HG02943 (cell line): ENCODE data around the gene FCMR.
"Not testable (repeated sequence)": the region's sequence is repeated elsewhere in the genome, so short reads cannot be mapped to it uniquely, and the experiment has no call there.

Experiments
- ATAC-seq: cut with Tn5 transposase; IDR thresholded peaks from one replicate; pipeline ENCODE4 v1.9.1; 2021; ENCODE audit warnings: mild to moderate bottlenecking, low read depth, moderate library complexity; ENCODE audit not compliant: unreplicated experiment

Gene FCMR

GRCh38 chr1:206882555-206882954 is 39.2 kb downstream of the FCMR start:
- ATAC-seq, result no peak

- no peak for ATAC-seq
Measured at GRCh38 chr1:206880314-206880713, 41.4 kb downstream of the FCMR start.

- no peak for ATAC-seq
Measured at GRCh38 chr1:206878456-206878855, 43.3 kb downstream of the FCMR start.

GRCh38 chr1:206875752-206876377 is 45.9 kb downstream of the FCMR start:
- ATAC-seq, result no peak

GRCh38 chr1:206873603-206874188 is 48.0 kb downstream of the FCMR start:
- ATAC-seq, result no peak

- no peak for ATAC-seq
Measured at GRCh38 chr1:206872139-206872538, 49.6 kb downstream of the FCMR start.

GRCh38 chr1:206868264-206868663 is 53.5 kb downstream of the FCMR start:
- ATAC-seq, result no peak

GRCh38 chr1:206867716-206868115 is 54.0 kb downstream of the FCMR start:
- no peak for ATAC-seq

- ATAC-seq, result no peak
Measured at GRCh38 chr1:206867239-206867638, 54.5 kb downstream of the FCMR start.

- ATAC-seq, result no peak
Measured at GRCh38 chr1:206866062-206866461, 55.7 kb downstream of the FCMR start.

- ATAC-seq, result no peak
Measured at GRCh38 chr1:206864939-206865671, 56.6 kb downstream of the FCMR start, which contains the start of gene IL20. Gene IL20, plus strand, starts transcription at chr1:206865623. Its CDS starts 230 bp downstream, at chr1:206865853.

GRCh38 chr1:206863266-206863665 is 58.5 kb downstream of the FCMR start:
- no peak for ATAC-seq

- no peak for ATAC-seq
Measured at GRCh38 chr1:206860165-206860564, 61.6 kb downstream of the FCMR start.

- no peak for ATAC-seq
Measured at GRCh38 chr1:206859082-206859521, 62.6 kb downstream of the FCMR start.

GRCh38 chr1:206856674-206857464 is 64.9 kb downstream of the FCMR start:
- no peak for ATAC-seq

- no peak for ATAC-seq
Measured at GRCh38 chr1:206855859-206856258, 65.9 kb downstream of the FCMR start.

GRCh38 chr1:206854401-206855129 is 67.2 kb downstream of the FCMR start:
- ATAC-seq, result no peak

GRCh38 chr1:206853696-206854095 is 68.0 kb downstream of the FCMR start:
- not testable (repeated sequence) for ATAC-seq
